ENCODE results near the gene SMIM20.
A peak's percentile ranks its signal among the peaks of the same experiment; 100 is the strongest.

SMIM20 gene

DNA sequence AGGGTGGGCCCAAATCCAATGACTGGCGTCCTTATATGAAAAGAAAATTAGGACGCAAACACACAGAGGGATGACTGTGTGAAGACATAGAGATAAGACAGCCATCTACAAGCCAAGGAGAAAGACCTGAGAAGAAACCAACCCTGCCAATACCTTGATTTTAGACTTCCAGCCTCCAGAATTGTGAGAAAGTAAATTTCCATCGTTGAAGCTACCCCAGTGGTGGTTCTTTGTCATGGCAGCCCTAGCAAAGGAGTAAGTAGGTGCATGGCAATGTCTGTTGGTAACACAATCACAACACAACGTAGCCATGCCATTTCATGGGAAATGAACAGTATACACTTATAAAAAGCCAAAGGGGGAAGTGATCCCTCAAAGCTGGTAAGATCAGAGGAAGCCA, 25.3 kb downstream of the SMIM20 start:
- TF ChIP-seq, protein P1, sequence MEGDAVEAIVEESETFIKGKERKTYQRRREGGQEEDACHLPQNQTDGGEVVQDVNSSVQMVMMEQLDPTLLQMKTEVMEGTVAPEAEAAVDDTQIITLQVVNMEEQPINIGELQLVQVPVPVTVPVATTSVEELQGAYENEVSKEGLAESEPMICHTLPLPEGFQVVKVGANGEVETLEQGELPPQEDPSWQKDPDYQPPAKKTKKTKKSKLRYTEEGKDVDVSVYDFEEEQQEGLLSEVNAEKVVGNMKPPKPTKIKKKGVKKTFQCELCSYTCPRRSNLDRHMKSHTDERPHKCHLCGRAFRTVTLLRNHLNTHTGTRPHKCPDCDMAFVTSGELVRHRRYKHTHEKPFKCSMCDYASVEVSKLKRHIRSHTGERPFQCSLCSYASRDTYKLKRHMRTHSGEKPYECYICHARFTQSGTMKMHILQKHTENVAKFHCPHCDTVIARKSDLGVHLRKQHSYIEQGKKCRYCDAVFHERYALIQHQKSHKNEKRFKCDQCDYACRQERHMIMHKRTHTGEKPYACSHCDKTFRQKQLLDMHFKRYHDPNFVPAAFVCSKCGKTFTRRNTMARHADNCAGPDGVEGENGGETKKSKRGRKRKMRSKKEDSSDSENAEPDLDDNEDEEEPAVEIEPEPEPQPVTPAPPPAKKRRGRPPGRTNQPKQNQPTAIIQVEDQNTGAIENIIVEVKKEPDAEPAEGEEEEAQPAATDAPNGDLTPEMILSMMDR (IDR thresholded peaks at IDR 0.05) = peak; percentile 9; the same call in 1 of the 2 replicates
- no peak for TF ChIP-seq ZFX (IDR thresholded peaks at IDR 0.05; ENCODE audit: borderline replicate concordance)
- H3K27ac ChIP-seq = no peak overlapping the region

DNA sequence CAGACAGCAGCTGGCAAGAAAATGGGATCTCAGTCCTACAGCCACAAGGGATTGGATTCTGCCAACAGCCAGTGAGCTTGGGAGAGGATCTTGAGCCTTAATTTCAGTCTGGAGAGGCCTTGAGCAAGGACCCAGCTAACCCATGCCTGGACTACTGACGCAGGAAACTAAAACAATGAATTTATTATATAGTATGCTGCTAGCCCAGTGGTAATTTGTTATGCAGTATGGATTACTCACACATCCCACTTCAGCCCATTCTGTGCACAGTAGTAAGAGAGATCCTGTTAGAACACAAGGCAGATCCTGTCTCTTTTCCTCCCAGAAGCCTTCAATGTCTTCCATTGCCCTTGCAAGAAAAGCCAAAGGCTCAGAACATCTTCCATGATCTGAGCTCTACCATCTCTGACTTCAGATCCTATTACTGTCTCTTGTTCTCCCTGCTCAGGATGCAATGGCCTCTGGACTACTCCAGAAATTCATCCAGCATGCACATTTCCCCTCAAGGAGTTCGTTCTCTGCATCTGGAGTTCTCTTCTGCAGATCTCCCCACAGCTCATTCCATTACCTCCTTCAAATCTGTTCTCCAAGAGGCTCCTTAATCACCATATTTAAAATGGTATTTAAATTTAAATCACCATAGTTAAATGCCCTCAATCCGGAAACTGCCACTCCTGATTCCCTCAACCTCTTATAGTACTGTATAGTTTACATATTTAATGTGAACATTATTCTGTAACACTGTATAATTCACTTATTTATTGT, 27.6 kb downstream of the SMIM20 start:
- H3K27ac ChIP-seq = no peak overlapping the region
- TF ChIP-seq, protein P1 (IDR thresholded peaks at IDR 0.05) = no peak
- no peak for TF ChIP-seq ZFX (IDR thresholded peaks at IDR 0.05; ENCODE audit: borderline replicate concordance)

DNA sequence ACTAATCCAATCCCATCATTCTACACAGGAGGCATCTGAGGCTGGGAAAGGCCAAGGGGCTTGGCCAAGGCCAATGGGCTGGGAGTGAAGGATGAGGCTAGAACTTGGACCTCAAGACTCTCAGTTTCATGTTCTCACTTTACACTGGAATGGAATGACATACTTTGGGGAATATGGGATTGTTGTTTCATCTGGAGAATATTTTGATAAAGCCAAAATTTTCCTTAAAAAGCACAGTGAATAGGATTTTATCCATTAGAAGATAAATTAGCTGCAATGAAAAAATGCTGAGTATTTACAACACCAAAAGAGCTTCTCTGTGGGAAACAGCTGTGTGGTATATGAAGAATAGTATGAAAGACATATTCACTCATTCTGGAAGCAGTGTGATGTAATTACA, 29.3 kb downstream of the SMIM20 start:
- no peak for TF ChIP-seq ZFX (IDR thresholded peaks at IDR 0.05; ENCODE audit: borderline replicate concordance)
- TF ChIP-seq, protein P1 (IDR thresholded peaks at IDR 0.05) = no peak
- H3K27ac ChIP-seq = no peak overlapping the region

DNA sequence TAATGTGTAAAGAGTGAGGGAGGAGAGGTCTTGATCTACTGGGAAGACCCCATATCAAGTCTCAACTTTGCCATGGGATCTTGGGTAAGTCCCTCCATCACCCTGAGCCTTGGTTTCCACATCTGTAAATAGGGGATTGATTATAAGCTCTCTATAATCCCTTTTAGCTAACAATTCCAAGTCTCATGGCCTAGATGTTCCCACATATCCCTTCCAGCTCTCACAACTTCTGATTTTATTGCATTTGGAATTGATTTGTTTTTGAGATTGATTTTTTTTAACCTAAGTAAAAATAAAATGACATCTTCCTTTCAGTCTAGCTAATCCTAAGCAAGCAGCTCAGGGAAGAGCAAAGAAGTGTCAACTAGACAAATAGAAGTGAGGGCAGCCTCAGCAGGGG, 29.8 kb downstream of the SMIM20 start:
- no peak overlapping the region for H3K27ac ChIP-seq
- TF ChIP-seq ZFX (IDR thresholded peaks at IDR 0.05; ENCODE audit: borderline replicate concordance) = no peak
- TF ChIP-seq, protein P1 (IDR thresholded peaks at IDR 0.05) = no peak

DNA sequence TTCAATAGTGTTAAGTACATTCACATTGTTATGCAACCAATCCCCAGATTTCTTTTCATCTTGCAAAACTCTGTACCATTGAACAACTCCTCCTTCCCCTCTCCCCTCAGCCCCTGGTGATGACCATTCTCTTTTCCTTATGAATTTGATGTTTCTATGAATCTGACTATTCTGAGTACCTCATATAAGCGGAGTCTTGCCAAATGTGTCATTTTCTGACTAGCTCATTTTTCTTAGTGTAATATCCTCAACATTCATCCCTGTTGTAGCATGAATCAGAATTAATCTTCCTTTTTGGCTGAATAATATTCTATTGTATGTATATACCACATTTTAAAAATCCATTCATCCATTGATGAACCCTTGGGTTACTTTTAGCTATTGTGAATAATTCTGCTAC, 34.0 kb downstream of the SMIM20 start:
- TF ChIP-seq, protein P1 (IDR thresholded peaks at IDR 0.05) = no peak
- TF ChIP-seq ZFX (IDR thresholded peaks at IDR 0.05; ENCODE audit: borderline replicate concordance) = no peak
- H3K27ac ChIP-seq = no peak overlapping the region

DNA sequence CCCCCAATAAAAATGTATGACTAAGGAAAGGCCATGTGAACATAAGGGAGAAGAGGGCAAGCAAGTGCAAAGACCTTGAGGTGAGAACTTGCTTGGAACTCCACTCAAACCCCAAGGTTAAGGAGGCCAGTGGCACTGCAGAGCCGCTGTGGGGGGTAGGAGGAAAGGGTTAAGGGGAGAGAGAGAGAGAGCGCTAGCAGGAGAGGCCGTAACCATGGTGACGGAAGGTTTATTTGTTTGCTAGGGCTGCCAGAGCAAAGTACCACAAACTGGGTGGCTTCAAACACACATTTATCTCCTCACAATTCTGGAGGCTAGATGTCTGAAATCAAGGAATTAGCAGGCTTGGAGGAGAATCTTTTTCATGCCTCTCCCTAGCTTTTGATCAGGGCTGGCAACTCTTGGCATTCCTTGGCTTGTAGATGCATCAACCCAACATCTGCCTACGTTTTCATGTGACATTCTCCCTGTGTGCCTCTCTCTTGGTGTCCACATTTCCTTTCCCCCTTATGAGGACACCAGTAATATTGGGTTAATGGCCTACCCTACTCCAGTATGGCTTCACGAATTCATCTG, 35.2 kb downstream of the SMIM20 start:
- H3K27ac ChIP-seq = no peak overlapping the region
- TF ChIP-seq, protein P1 (IDR thresholded peaks at IDR 0.05) = no peak
- TF ChIP-seq ZFX (IDR thresholded peaks at IDR 0.05; ENCODE audit: borderline replicate concordance) = no peak

DNA sequence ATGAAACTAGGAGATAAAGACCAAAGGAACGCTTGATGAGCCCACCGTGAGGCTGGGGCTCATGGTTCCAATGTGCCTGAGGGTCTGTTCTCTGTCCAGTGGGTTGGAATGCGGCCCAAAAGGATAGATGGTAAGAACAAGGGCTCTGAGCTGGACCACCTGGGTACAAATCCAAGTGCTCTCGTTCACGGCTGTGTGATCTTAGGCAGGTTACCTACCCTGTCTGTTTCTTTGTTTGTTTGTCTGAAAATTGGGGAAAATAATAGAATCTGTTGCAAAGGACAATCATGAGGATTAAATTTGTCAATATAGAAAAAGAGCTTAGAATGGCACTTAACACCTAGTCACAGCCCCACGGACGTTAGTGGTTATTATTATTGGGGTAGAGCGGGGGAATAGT, 36.0 kb downstream of the SMIM20 start:
- TF ChIP-seq, protein P1 (IDR thresholded peaks at IDR 0.05) = no peak
- no peak for TF ChIP-seq ZFX (IDR thresholded peaks at IDR 0.05; ENCODE audit: borderline replicate concordance)
- no peak overlapping the region for H3K27ac ChIP-seq

All from 22Rv1 (cell line).